HFFc6 (cell line): ENCODE measurements around the gene KRTAP10-3. TPM values are rescaled to one million over a fixed set of nuclear protein-coding genes. Genes with fewer than 3 reads are reported as not detected.

Experiments
- DNase-seq: peaks from one replicate; pipeline ENCODE4 v3.0.0-alpha.2; 2018
- H3K27ac Mint-ChIP-seq: 2 replicates; pipeline ENCODE4 v1.8.0; 2020; ENCODE audit warnings: mild to moderate bottlenecking, mixed read lengths
- H3K27me3 Mint-ChIP-seq: 2 replicates; pipeline ENCODE4 v1.8.0; 2021; ENCODE audit warnings: mild to moderate bottlenecking, moderate library complexity, mixed read lengths; ENCODE audit not compliant: insufficient read depth
- H3K36me3 Mint-ChIP-seq: 2 replicates; pipeline ENCODE4 v1.8.0; 2021; ENCODE audit warnings: low read depth, mixed read lengths
- H3K4me1 Mint-ChIP-seq: 2 replicates; pipeline ENCODE4 v1.8.0; 2020; ENCODE audit warnings: low read depth, mixed read lengths
- H3K4me3 Mint-ChIP-seq: 2 replicates; pipeline ENCODE4 v1.8.0; 2020; ENCODE audit warnings: mild to moderate bottlenecking, moderate library complexity, mixed read lengths
- H3K9me3 Mint-ChIP-seq: 2 replicates; pipeline ENCODE4 v1.8.0; 2020; ENCODE audit warnings: mild to moderate bottlenecking, mixed read lengths
- CTCF ChIP-seq: fragments of 200-600 bp; sonication (generic); IDR thresholded peaks from 2 replicates; pipeline ENCODE4 v1.5.0; 2021; ENCODE audit warnings: antibody characterized with exemption, mild to moderate bottlenecking
- total RNA-seq, 6 experiments: library from RNA; stranded (reverse); fragmentation: NEBNext Ultra II Directional; extraction: Animal tissue kit (Norgen Biotek cat#: 25700); gene quantifications; 2 replicates in 1 of 6; 3 replicates in 5 of 6; pipeline ENCODE4 v1.2.3, GENCODE V29; 2021

The KRTAP10-3 gene
- total RNA-seq, 6 experiments from 2014 or later: not detected

- no peak overlapping the region for H3K27ac Mint-ChIP-seq
- TF ChIP-seq CTCF: no peak
- H3K4me3 Mint-ChIP-seq: no peak overlapping the region
Observed at GRCh38 chr21:44568667-44569556, 10.3 kb upstream of the KRTAP10-3 start.

GRCh38 chr21:44568261-44568660, 9.7 kb upstream of the KRTAP10-3 start:
- H3K27ac Mint-ChIP-seq: no peak overlapping the region
- DNase-seq: no peak
- H3K4me1 Mint-ChIP-seq: no peaks in the 10 kb centered on the region; the same call in 1 of the 2 replicates
- peaks cover 5% of the 10 kb centered on the region for H3K27me3 Mint-ChIP-seq
- no peak for TF ChIP-seq CTCF
- no peak overlapping the region for H3K4me3 Mint-ChIP-seq
- H3K9me3 Mint-ChIP-seq: peaks cover 46% of the 10 kb centered on the region
- H3K36me3 Mint-ChIP-seq: peaks cover 5% of the 10 kb centered on the region; the same call in 1 of the 2 replicates

More at GRCh38 chr21:44568667-44569556, 10.3 kb upstream of the KRTAP10-3 start:
- DNase-seq: no peak
- H3K9me3 Mint-ChIP-seq: peaks cover 47% of the 10 kb centered on the region
- H3K27me3 Mint-ChIP-seq: peaks cover 5% of the 10 kb centered on the region
- H3K36me3 Mint-ChIP-seq: peaks cover 5% of the 10 kb centered on the region; the same call in 1 of the 2 replicates
- H3K4me1 Mint-ChIP-seq: no peaks in the 10 kb centered on the region; the same call in 1 of the 2 replicates

GRCh38 chr21:44567481-44568171, 9.0 kb upstream of the KRTAP10-3 start:
- H3K4me1 Mint-ChIP-seq: no peaks in the 10 kb centered on the region; the same call in 1 of the 2 replicates
- H3K27ac Mint-ChIP-seq: no peak overlapping the region
- H3K36me3 Mint-ChIP-seq: peaks cover 5% of the 10 kb centered on the region; the same call in 1 of the 2 replicates
- peaks cover 41% of the 10 kb centered on the region for H3K9me3 Mint-ChIP-seq
- no peak for TF ChIP-seq CTCF
- no peak for DNase-seq
- no peak overlapping the region for H3K4me3 Mint-ChIP-seq
- peaks cover 3% of the 10 kb centered on the region; the same call in 1 of the 2 replicates for H3K27me3 Mint-ChIP-seq

- no peak for DNase-seq
- Mint-ChIP-seq H3K9me3 (peaks cover 31% of the 10 kb centered on the region), H3K4me1 (no peaks in the 10 kb centered on the region), H3K36me3 (peaks cover 2% of the 10 kb centered on the region; the same call in 1 of the 2 replicates), H3K4me3 (no peak overlapping the region), H3K27ac (no peak overlapping the region), H3K27me3 (peaks cover 3% of the 10 kb centered on the region)
- TF ChIP-seq CTCF: no peak
Observed at GRCh38 chr21:44566403-44566802, 7.8 kb upstream of the KRTAP10-3 start.

- Mint-ChIP-seq H3K27ac (no peak overlapping the region), H3K9me3 (peaks cover 17% of the 10 kb centered on the region), H3K27me3 (peaks cover 3% of the 10 kb centered on the region)
Observed at GRCh38 chr21:44564886-44565598, 6.4 kb upstream of the KRTAP10-3 start.

More at GRCh38 chr21:44564886-44565598, 6.4 kb upstream of the KRTAP10-3 start:
- Mint-ChIP-seq H3K4me3 (no peak overlapping the region), H3K36me3 (no peaks in the 10 kb centered on the region), H3K4me1 (no peaks in the 10 kb centered on the region)
- no peak for TF ChIP-seq CTCF
- DNase-seq: no peak
